OCI-LY3 (cell line): ENCODE data around the gene COPA.

Experiments used
- EZH2phosphoT487 ChIP-seq: fragments of 200-600 bp; shearing (Covaris generic); IDR thresholded peaks from 2 replicates; pipeline ENCODE4 v1.6.1; 2018; ENCODE audit warnings: antibody characterized with exemption, mixed run types, low read depth
- TF ChIP-seq, protein P1 (sequence below): fragments of 200-600, 300-600 bp; sonication (generic); IDR thresholded peaks from 2 replicates; pipeline ENCODE4 v1.5.1; 2014; ENCODE audit warnings: antibody characterized with exemption, low read length, low read depth

DNA sequence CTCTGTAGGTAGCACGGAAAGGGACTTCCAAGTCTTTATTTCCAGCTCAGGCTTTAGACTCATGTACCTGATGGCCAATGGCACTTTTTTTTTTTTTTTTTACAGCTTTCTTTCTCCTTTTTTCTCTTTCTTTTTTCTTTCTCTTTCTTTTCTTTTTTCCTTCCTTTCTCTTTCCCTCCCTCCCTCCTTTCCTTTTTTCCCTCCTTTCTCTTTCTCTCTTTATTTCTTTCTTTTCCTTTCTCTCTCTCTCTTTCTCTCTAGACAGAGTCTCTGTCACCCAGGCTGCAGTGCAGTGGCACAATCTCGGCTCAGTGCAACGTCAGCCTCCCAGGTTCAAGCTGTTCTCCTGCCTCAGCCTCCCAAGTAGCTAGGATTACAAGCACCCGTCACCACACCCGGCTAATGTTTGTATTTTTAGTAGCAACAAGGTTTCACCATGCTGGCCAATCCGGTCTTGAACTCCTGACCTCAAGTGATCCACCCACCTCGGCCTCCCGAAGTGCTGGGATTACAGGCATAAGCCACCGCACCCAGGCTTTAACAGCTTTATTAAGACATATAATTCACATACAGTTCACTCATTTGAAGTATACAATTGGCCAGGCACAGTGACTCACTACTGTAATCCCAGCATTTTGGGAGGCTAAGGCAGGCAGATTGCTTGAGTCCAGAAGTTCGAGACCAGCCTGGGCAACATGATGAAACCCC lies 75.6 kb downstream of the COPA start:
- TF ChIP-seq EZH2phosphoT487, result no peak
- TF ChIP-seq, protein P1, sequence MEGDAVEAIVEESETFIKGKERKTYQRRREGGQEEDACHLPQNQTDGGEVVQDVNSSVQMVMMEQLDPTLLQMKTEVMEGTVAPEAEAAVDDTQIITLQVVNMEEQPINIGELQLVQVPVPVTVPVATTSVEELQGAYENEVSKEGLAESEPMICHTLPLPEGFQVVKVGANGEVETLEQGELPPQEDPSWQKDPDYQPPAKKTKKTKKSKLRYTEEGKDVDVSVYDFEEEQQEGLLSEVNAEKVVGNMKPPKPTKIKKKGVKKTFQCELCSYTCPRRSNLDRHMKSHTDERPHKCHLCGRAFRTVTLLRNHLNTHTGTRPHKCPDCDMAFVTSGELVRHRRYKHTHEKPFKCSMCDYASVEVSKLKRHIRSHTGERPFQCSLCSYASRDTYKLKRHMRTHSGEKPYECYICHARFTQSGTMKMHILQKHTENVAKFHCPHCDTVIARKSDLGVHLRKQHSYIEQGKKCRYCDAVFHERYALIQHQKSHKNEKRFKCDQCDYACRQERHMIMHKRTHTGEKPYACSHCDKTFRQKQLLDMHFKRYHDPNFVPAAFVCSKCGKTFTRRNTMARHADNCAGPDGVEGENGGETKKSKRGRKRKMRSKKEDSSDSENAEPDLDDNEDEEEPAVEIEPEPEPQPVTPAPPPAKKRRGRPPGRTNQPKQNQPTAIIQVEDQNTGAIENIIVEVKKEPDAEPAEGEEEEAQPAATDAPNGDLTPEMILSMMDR, result no peak
